ENCODE measurements around the gene NBPF3.
"Not testable (repeated sequence)": the region's sequence is repeated elsewhere in the genome, so short reads cannot be mapped to it uniquely, and the experiment has no call there.

NBPF3 gene, protein sequence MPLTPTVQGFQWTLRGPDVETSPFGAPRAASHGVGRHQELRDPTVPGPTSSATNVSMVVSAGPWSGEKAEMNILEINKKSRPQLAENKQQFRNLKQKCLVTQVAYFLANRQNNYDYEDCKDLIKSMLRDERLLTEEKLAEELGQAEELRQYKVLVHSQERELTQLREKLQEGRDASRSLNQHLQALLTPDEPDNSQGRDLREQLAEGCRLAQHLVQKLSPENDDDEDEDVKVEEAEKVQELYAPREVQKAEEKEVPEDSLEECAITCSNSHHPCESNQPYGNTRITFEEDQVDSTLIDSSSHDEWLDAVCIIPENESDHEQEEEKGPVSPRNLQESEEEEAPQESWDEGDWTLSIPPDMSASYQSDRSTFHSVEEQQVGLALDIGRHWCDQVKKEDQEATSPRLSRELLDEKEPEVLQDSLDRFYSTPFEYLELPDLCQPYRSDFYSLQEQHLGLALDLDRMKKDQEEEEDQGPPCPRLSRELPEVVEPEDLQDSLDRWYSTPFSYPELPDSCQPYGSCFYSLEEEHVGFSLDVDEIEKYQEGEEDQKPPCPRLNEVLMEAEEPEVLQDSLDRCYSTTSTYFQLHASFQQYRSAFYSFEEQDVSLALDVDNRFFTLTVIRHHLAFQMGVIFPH

DNA sequence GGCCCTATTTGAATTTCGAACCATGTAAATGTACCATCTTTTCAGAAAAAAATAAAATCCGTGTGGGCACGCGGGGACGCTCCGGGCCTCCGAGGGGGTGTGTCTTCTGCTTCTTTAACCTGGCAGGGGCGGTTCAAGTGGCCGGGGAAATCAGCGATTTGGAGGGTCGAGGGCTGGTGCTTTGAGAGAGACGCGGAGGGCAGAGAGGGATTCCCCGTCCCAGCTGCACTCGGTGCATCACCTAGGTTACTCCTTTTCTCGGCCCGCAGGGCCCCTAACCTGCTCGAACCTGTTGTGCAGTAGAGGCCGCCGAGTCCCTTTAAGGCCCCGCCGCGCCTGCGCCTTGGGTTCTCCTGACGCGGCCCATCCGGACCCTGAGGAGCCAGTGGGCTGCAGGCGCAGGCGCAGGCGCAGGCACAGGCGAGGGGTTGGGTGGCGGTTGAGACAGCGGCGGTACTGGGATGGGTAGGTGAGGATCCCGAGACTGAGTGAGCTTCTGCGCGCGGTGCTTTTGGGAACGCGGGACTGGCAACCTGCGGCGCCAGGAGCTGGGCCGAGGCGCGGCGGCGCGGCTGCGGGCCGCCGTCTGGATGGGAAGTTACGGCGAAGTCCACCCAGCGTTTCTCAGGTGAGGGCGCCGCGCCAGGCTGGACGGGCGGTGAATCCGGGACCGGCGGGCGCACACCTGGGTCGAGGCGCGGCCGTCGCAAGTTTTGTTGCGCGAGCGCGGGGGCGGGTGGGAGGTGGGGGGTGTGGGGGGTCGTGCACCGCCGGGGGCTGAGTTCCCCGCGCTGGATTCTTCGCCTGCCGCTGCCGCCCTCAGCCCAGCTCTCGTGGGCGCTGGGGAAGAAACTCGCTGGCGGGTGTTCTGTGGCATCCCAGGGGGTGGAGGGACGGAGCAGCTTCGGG, at the start of gene NBPF3:
TSS of gene NBPF3 (plus strand) at position 417 of the 909 bp plus-strand sequence. CDS start 4,950 bp downstream, outside the sequence.
- DNase-seq: peak; percentile 89

DNA sequence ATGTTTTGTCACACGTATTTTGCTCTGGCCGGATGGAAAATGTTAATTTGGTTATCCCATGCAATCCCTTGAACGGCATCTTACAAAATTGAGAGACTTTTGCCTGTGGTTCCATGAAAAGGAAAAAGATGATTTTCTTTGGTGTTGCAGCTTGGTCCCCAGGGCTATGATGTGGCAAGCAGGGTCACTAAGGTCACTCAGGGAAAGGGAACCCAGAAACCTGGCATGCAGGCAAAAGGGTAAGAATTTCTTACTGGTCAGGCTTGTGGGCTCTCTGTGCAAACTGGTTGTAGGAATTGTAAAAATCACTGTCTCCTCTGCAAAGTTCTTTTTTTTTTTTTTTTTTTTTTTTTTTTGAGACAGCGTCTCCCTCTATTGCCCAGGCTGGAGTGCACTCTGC, 48.4 kb upstream of the NBPF3 start:
- no peak for DNase-seq

DNA sequence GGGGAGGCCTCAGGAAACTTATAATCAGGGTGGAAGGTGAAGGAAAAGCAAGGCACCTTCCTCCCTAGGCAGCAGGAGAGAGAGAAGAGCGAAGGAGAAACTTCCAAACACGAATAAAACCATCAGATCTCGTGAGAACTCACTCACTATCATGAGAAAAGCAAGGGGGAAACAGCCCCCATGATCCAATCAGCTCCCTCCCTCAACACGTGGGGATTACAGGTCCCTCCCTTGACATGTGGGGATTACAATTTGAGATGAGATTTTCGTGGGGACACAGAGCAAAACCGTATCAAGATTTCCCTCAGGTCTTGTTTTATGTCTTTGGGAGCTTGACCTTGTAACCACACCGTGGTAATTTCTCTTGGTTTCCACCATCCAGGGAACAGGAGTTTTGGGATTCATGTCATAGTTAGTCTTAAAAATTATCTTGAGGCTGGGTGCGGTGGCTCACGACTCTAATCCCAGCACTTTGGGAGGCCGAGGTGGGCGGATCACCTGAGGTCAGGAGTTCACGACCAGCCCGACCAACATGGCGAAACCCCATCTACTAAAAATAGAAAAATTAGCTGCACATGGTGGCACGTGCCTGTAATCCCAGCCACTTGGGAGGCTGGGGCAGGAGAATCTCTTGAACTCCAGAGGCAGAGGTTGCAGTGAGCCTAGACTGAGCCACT, 47.2 kb upstream of the NBPF3 start:
- no peak for DNase-seq

DNA sequence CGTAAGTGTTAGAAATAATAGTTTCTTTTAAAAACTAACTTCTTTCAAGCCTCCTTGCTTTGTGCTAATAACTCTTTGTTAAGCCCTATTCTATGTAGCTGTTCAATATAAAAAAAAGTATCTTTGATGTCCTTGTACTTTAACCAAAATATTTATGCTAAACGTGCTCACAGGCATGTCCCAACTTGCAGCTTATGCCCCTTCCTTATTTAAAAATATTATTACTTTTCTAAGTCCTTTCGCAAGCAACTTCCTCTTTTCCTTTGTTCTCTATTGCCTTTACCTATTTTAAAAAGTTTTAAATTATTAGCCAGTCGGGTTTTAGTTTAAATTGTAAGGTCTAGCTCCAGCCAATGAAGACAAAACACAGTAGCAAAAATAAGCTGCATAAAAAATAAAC, 43.4 kb upstream of the NBPF3 start:
- no peak for DNase-seq

DNA sequence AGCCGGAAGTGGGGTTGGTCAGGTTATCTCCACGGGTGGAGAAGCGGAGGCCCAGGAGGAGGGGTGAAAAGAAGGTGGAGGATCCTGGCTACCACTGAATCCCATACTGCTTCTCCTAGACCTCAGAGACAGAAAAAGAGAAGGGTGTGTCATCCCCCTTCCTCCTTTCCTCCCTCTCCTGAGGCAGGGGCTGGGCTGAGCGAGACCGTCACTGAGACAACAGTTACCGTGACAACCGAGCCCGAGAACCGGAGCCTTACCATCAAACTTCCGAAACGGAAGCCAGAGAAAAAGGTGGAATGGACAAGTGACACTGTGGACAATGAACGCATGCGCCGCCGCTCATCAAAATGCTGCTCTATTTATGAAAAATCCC, 42.1 kb upstream of the NBPF3 start:
- no peak for DNase-seq

DNA sequence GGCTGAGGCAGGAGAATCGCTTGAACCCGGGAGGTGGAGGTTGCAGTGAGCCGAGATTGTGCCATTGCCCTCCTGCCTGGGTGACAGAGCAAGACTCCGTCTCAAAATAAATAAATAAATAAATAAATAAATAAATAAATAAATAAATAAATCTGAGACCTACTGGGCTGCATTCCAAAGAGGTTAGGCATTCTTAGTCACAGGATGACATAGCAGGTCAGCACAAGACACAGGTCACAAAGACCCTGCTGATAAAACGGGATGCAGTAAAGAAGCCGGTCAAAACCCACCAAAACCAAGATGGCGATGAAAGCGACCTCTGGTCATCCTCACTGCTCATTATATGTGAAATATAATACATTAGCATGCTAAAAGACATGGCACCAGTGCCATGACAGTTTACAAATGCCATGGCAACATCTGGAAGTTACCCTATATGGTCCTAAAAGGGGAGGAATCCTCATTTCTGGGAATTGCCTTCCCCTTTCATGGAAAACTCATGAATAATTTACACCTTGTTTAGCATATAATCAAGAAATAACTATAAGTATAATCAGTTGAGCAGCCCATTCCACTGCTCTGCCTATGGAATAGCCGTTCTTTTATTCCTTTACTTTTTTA, 38.1 kb upstream of the NBPF3 start:
- not testable (repeated sequence) for DNase-seq

DNA sequence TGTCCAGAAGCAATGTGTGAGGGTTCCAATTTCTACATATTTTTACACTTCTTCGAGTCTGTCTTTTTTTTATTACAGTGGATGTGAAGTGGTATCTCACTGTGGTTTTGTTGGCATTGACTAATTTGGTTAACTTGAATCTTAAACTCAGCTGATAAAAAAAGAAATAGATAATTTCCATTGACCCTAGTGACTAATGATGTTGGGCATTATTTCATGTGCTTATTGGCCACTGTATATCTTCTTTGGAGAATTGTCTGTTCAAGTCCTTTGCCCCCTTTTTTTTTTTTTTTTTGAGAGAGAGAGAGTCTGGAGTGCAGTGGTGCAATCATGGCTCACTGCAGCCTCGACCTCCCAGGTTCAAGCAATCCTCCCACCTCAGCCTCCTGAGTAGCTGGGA, 33.3 kb upstream of the NBPF3 start:
- DNase-seq: no peak

DNA sequence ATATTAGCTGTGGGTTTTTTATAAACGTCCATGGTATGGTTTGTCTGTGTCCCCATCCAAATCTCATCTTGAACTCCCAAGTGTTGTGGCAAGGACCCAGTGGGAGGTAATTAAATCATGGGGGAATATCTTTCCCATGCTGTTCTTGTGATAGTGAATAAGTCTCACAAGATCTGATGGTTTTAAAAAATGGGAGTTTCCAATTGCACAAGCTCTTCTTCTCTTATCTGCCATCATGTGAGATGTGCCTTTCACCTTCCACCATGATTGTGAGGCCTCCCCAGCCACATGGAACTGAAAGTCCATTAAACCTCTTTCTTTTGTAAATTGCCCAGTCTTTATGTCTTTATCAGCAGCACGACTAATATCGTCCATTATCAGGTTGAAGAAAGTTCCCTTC, 30.0 kb upstream of the NBPF3 start:
- not testable (repeated sequence) for DNase-seq

DNA sequence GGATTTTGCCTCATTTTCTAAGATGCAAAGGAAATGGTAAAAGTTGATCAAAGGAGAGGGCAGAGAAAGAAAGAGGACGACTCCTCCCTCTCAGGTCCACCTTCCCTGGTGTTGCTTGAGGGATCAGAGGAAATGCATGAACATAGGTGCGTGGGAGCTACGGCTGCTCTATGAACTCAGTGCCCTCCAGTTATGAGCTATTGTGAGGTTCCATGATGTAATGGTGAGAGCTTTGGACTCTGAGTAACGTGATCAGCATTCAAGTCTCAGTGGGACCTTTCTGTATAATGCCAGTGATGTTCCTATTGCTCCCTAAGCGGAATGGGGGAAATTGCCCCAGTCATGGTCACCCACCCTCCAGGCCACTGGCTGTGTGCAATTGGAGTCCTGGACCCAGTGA, 25.9 kb upstream of the NBPF3 start:
- DNase-seq: no peak

DNA sequence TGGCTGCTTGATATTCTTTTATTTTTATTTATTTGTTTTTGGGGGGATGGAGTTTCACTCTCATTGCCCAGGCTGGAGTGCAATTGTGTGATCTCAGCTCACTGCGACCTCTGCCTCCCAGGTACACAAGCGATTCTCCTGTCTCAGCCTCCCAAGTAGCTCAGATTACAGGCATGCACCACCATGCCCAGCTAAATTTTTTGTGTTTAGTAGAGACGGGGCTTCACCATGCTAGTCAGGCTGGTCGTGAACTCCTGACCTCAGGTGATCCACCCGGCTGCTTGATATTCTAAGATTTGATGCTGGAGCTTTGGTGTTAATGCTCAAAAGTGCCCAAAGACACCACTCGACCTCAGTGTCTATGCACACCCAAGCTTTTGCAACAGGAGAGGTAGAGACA, 19.6 kb upstream of the NBPF3 start:
- not testable (repeated sequence) for DNase-seq

DNA sequence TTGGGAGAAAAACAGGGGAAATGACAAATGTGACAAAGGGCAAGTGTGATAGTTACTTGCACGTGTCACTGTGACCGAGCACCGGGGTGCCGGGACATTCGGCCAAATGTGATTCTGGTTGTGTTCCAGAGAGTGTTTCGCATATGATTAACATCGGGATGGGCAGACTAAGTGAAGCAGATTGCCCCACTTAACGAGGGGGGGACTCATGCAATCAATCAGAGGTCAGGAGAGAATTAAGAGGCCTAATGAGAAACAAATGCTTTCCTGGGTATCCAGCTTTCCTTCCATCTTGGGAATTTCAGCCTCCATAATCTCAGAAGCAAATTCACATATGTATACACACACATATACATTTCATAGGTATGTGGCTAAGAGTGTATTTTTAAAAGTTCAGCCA, 18.6 kb upstream of the NBPF3 start:
- not testable (repeated sequence) for DNase-seq

DNA sequence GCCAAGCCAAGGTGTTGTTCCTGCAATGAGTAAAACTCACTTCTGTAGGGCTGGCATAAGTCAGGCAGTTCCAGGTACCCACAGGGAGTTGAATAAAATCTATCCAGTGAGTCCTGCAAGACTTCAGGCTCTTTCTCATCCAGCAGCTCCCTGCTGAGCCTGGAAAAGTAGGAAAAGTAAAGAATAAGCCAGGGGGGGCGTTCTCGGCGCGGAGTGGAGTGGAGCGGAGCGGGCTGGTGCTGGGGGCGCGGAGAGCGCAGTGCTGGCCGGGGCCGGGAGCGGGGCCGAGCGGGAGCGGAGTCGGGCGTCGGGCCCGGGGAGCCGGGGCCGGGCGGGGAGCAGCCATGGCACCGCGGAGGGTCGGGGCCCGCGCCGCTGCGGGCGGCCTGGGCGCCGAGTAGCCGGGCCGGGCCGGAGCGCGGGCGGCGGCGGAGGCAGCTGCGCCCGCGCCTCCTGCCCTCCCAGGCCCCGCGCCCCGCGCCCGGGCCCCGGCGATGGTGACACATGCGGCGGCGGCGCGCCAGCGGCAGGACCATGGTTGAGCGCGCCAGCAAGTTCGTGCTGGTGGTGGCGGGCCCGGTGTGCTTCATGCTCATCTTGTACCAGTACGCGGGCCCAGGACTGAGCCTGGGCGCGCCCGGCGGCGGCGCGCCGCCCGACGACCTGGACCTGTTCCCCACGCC, 12.0 kb upstream of the NBPF3 start:
- not testable (repeated sequence) for DNase-seq

DNA sequence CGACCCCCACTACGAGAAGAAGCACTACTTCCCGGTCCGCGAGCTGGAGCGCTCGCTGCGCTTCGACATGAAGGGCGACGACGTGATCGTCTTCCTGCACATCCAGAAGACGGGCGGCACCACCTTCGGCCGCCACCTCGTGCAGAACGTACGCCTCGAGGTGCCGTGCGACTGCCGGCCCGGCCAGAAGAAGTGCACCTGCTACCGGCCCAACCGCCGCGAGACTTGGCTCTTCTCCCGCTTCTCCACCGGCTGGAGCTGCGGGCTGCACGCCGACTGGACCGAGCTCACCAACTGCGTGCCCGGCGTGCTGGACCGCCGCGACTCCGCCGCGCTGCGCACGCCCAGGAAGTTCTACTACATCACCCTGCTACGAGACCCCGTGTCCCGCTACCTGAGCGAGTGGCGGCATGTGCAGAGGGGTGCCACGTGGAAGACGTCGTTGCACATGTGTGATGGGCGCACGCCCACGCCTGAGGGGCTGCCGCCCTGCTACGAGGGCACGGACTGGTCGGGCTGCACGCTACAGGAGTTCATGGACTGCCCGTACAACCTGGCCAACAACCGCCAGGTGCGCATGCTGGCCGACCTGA, 11.4 kb upstream of the NBPF3 start:
- not testable (repeated sequence) for DNase-seq

DNA sequence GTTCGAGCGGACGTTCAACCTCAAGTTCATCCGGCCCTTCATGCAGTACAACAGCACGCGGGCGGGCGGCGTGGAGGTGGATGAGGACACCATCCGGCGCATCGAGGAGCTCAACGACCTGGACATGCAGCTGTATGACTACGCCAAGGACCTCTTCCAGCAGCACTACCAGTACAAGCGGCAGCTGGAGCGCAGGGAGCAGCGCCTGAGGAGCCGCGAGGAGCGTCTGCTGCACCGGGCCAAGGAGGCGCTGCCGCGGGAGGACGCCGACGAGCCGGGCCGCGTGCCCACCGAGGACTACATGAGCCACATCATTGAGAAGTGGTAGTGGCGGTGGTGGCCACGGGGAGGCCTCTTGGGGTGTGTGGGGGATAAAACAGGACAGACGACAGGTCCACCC, 10.7 kb upstream of the NBPF3 start:
- not testable (repeated sequence) for DNase-seq

DNA sequence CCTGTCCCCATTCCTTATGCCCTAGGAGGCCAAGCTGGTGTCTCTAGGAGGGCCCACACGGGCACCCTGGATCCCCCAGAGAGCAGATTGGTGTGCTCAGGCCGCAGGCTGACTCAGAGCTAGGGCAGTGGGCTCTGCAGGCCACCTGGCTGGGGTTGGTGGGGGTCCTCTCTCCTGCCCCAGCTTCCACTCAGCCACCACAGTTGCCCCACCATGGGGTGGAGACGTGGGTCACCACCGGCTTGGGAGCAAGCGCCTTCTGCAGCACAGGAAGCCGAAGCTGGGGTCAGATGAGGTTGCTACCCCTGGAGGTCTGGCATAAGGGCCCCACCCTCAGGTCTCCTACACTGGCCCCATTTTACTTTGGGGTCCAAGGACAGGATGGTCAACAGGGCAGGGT, 9.1 kb upstream of the NBPF3 start:
- DNase-seq: not testable (repeated sequence)

DNA sequence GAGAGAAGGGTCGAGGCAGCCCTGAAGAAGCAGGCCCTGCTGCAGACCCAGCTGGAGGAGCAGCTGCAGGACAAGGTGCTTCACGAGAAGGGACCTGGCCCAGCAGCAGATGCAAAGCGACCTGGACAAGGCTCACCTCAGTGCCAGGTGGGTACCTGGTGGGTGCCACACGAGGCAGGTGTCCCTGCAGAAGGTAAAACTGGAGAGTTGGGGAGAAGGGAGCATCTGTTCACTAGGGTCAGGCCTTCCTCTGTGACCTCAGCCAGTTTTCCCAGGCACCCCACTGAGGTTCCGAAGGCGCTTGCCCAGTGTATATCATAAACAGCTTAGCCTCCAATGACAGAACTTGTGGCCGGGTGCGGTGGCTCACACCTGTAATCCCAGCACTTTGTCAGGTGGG, 5.5 kb upstream of the NBPF3 start:
- no peak for DNase-seq

DNA sequence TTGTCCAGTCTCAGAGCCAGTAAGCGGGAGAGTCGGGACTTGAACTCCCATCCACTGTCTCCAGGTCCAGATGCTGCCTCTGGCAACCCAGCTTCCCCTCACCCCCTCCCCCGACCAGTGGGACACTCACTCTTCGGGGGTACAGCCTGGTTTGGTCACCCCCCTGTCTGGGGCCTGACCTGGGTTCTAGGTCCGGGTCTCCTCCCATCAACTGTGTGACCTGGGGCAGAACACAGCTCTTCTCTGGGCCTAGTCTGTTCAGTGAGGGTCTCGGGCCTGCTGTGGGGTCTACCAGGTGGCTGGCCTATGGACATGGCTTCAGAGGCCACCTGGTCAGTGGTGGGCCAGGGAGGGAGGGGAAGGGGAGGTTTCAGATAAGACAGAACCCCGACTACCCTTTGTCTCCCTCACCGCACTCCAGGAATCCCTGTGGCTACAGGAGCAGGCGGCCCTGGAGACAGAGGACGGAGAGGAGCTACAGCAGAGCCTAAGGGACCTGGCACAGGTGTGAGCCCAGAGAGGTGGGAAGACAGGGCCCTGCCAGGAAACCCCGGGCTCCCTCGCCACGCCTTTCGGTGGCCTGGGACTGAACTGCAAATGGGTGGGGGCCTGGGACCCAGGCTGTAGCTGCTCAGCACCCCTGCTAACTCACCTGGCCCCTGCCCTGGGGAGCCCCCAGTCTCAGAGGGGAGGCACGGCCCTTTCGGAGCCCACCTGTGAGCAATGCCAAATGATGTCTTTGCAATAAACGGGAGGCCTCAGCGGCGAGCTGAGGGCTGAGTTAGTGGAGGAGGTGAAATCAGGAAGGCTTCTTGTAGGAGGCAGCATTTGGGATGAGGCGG, 4.1 kb upstream of the NBPF3 start:
- no peak for DNase-seq

DNA sequence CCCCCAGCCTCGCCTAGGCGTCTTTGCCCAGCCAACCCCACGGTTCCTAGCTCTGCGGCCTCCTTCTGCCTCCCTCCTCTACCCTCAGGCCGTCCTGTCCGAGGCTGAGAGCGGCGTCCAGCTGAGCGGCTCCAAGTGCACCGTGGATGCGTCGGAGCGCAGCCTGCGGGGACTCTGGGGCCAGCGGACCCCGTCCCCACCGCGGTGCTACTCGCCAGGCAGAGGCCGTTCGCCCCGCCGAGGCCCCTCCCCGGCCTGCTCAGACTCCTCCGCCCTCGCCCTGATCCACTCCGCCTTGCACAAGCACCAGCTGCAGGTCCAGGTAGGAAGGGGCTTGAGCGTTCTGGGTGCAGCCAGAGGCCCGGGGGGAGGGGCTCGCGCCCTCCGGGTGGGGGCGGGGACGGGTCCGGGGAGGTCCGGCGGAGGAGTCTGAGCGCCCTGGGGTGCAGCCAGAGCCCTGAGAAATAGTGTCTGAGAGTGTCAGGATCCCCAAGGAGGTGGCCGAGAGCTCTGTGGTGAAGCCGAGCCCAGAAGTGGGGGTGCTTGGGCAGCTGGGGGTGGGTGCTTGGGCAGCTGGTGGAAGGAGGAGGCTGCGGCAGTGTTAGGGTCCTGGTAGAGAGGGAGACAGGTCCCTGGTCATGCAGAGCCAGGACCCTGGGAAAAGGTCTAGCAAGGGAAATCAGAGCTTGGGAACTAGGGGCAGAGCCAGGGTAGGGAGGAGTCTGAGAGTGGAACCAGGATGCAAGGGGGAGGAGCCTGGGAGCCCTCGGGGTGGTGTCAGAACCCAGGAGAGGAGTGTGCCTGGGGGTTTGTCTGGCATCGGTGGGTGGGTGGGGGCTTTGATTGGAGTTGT, 3.2 kb upstream of the NBPF3 start:
- no peak for DNase-seq

DNA sequence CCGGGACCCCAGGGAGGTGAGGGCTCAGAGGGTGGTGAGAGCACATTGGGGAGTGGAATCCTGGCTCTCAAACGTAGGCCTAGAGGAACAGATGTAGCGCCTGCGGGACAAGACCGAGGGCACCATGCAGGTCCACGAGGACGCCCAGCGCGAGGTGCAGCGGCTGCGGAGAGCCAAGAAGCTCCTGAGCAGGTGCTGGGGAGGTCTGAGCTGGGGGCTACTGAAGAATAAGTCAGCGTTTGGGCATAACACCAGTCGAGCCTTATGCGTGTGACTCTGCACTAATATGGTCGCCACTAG, 2.6 kb upstream of the NBPF3 start:
- no peak for DNase-seq
